Iris pigment epithelial cell (primary cell): ENCODE results near the gene AMFR.

Experiments used
- DNase-seq: peaks from one replicate; pipeline ENCODE4 v3.0.0-alpha.2; 2011; ENCODE audit warnings: low read depth

AMFR gene

DNA sequence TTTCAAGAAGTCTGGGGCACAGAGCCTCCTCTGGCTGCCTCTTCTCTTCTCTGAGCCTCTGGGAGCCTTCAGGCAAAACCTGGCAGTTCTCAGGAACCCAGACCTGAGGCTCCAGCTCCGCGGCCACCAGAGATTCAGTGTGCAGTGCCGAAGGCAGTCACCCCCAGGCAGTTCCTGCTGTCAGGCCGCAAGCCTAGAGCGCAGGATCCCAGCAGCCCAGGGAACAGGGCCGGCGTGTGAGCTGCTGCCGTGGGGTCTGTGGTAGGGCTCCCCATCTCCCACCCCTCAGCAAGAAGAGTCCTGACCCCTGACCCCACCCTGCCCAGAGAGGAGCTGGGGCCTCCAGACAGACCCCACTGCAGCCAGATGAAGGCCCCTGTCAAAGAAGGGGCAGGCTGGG, 78.2 kb downstream of the AMFR start:
- no peak for DNase-seq

DNA sequence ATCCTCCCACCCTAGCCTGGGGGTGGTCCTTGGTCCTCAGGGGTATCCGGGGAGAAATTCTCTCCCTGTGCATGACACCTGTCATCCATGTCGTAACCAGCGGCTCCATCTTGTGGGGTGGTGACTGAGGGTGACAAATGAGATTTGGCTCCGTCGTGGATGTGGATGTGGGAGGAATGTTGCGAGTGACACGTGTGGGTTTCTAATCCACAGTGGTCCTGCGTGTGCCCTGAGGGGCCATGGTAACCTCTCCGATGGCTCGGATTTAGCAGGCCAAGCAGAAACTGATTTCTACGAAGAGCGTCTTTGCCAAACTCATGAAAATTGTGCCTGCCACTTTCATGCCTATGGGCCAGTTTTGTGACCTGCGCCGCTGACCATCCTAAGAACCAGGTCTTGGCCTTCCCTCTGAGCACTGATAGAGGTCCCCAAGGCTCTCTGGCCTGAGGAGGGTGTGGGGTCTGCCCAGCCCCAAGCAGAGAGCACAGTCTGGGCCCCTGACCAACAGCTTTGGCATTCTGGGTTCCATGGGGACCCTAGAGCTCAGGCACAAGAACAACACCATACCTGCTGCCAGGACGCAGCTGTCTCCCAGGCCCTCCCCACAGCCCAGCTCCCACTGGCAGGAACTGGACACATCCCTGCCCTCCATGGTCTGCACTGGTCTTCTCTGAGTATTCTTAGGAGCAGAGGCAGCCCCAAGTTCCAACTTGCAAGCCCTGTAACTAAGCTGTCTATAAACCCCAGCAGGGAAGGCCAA, 79.0 kb downstream of the AMFR start:
- no peak for DNase-seq

DNA sequence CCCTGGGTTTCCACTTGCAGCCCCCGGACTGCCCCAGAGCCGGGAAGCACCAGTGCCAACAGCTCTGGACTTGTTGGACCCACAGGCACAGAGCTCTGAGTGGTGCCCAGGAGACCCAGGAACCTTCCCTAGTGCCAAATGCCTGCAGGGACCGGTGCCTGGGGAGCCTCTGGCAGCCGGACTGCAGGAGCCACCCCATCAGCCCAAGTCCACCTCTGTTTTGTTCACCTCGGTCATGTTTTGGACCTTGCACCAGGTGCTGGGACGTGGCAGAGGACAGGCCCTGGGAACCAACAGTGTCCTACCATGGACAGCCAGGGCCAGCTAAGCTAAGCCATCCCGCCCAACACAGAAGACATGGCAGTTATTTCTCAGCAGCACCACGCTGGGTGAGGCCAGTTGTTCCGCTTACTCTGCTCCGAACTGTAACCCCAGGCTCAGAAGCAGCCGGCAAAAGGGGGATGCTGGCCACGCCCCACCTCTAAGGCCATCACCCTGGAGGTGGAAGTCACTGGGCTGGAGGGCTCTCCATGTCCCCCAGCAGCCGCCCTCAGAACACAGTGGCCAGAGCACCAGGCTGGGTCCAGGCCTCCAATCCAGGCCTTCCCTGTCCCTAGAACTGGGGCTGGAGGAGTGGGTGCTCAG, 79.8 kb downstream of the AMFR start:
- no peak for DNase-seq

DNA sequence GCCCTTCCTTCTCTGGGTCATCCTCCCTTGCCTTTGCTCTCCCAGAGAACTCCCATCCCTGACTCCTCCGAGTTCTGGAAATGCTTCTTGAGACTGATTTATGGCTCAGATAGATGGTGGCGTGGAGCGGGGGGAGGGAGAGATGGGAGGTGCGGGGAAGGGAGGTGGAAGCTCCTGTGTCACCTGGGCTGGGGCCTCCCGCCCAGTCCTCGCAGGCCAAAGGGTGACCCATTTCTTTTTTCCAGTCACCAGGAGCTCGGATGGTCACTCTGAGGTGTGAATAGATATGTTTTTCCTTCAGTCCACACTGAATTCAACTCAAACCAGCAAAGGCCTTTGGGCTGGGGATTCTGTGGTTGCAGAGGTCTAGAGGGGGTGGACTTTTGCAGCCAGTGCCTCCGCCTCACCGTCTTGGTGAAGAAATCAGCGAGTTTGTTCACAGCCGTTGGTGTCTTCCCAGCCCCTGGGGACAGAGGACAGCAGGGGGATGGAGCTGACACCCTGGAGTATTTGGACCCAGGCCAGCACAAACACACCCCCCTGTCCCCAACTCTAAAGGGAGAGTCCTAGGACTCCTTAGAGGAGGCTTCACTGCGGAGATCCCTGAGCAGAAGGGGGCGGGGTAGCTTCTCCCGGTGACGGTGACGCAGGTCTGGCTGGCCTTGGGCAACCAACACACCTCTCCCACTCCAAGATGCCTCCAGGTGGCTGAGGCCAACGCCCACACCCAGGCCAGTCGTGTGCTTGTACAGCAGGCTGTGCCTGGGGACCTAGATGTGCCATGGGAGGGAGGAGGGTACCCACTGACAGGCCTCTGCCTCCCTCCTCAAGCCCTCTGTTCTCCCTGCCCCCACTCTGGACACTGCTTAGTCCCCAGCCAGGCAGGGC, 80.6 kb downstream of the AMFR start:
- DNase-seq, result no peak

DNA sequence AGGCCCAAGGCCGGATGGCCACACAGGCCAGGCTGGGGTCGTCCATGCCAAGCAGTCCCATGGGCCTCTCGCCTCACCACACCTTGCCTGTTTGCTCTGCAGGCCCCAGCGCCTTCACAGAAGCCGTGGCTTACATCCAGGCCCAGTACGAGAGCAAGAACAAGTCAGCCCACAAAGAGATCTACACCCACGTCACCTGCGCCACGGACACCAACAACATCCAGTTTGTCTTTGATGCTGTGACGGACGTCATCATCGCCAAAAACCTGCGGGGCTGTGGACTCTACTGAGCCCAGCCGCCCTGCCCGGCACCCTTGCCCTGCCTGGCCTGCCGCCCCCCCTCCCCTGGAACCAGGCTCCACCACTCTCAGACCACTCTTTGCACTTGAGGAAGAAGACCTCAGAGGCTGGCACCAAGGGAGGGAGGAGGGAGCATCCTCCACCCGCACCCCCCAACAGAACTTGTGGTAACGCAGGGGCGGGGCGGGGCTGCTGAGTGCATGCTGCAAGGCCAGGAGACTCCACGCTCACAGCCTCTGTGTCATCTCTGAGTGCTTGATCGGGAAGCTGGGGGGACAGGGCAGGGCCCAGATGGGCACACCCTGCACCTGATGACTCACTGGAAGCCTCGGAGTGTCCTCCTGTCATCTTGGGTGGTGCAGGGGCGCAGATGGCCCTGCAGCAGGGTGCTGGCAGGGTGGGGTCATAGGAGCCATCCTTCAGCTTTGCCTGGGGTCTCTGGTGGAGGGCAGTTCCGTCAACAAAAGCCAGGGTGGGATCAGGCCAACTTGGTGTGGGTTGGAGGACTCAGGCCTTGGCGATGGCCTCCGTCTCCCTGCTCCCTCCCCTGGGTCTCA, 81.5 kb downstream of the AMFR start:
- DNase-seq, result no peak

DNA sequence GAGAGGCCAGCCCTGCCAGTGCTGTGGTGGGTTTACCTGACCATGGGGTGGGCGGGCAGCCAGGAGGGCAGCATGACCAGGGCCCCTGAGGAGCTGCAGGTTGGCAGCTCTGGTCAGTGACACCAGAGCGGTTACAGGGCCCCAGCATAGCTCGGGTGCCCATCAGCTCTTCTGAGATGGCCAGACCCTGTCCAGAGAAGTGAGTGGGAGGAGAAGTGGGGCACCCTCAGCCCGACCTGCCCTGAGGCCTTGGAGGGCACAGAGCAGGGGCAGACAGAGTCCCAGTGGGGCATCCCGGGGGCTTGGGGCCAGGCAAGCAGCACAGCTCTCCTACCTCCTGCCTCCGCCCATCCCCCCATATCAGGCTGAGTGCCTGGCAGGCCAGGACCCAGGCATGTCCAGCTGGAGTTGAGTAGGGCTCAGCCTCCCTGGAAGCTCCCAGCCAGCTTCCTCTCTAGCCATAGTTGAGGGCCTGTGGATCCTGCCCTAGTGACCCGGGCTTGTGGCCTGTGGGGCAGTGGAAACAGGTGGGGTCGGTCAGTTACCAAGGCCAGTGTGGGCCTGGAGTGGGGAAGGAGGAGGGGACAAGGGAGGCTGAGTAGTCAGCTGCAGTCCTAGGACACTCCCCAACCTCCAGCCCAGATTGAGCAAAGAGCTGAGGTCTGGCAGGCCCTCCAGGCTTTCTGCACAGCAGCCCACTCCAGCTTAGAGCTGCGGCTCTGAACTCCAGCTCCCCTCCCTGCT, 83.5 kb downstream of the AMFR start:
- peak; percentile 15 for DNase-seq

GRCh38 chr16:56340864-56341365, 84.4 kb downstream of the AMFR start:
- DNase-seq, result no peak

DNA sequence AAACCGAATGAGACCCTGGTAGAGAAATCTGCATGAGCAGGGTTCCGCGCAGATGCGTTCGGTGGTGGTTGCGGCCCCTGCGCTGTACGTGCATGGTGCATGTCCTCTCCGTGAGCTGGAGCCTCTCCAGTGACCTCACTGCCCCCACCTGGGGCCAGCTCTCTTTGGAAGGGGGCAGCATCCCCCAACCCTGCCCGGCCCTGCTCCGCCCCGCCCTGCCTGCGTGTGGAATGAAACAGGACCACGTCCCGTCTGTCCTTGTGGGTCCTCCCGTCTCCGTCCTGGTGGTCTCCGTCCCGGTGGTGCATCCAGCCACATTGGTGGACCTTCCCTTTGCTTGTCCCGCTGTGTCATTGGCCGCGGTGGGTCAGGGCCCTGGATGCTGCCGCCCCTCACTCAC, 84.9 kb downstream of the AMFR start:
- DNase-seq, result no peak

DNA sequence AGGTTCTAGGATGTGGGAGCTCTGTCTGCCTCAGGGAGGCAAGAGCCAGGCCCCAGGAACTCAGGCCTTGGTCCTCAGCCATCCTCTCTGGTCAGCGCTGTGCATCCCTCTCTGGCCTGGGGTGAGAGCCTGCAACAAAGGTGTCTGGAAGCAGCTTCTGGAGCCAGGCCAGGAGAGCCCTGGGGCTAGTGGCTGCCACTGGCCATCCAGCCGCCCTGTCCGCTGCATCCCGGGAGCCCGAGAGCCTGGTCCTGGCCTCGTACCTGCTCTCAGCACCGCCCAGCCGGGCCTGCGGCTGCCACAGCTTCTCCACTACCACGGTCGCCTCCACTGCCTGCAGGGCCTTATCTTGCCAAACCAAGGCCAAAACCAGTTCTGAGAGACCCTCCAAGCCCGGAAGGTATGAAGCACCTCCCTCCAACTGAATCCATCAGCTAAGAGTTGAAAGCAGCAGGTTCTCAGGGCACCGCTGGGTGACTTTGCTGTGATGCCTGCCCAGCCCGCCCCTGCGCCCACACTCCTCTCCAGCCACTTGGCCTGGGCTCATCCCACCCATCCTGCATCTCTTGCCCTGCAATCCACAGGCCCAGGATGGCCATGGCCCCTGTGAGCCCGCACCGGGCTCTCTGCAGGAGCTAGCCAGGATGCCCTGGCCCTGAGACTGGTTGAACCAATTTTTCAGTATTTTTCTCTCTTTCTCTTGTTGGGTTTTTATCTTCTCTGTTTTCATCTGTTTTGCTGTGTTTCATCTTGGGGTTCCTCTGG, 85.7 kb downstream of the AMFR start:
- DNase-seq, result no peak

- DNase-seq, result no peak
These were observed 86.6 kb downstream of the AMFR start for GRCh38 chr16:56338566-56339318.

- no peak for DNase-seq
These were observed 87.5 kb downstream of the AMFR start for GRCh38 chr16:56337858-56338325.

GRCh38 chr16:56337131-56337857, 88.1 kb downstream of the AMFR start:
- no peak for DNase-seq

GRCh38 chr16:56336711-56337110, 88.6 kb downstream of the AMFR start:
- DNase-seq, result no peak

DNA sequence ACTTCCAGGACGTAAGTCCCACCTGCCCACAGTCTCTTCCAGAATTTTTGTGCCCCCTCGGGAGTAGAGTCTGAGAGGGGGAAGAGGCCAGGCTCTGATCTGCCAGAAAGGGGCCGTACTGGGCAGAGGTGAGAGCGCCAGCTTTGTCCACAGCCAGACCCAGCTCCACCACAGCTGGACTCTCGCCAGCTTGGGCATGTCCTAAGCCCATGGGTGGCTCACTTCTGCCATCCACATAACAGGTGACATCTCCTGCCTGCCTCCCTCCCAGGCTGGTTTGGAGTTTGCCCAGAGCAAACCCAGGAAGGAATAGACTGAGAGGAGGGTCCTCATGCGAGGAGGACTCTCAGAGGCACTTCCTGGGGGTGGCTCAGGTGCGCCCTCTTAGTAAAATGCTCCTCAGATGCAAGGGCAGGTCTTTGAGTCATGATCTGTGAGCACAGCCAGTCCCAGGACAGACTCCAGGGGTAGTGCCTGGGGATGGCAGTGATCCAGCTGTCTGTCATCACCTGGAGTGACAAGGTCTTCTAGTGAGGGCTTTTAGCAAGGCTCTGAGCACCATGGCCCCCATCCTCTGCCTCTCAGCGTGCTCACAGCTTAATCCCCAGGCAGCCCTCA, 89.2 kb downstream of the AMFR start:
- no peak for DNase-seq

GRCh38 chr16:56334761-56335160, 90.6 kb downstream of the AMFR start:
- no peak for DNase-seq

GRCh38 chr16:56332464-56333079, 92.8 kb downstream of the AMFR start:
- DNase-seq, result peak; percentile 54

GRCh38 chr16:56331915-56332314, 93.4 kb downstream of the AMFR start:
- DNase-seq, result no peak

GRCh38 chr16:56331399-56331798, 93.9 kb downstream of the AMFR start:
- DNase-seq, result no peak
